Caco-2 (cell line): Measurements from ENCODE around the gene C11orf24. TPM values are rescaled to one million over a fixed set of nuclear protein-coding genes. Genes with fewer than 3 reads are reported as not detected.

Experiments used
- BruUV-seq: library from RNA; stranded (reverse); fragments of 400-500 nt; replicated peaks from 2 replicates; lab custom pipeline; 2021; lab: Mats Ljungman, UMichigan
- CTCF ChIA-PET: fragments of 300-600 bp; sonication (Branson Sonifier 250); formaldehyde crosslinking; loops from one replicate; lab custom pipeline; 2022; ENCODE audit warnings: antibody characterized with exemption; lab: Charles Lee
- POLR2A ChIA-PET: fragments of 300-600 bp; sonication (Branson Sonifier 250); formaldehyde crosslinking; loops from one replicate; lab custom pipeline; 2022; ENCODE audit warnings: antibody characterized with exemption; lab: Charles Lee
- DNase-seq, 2 experiments: peaks; one replicate each; pipeline versions ENCODE4 v3.0.0 to v3.0.0-alpha.2; 2020 to 2022
- H3K27me3 ChIP-seq: replicated peaks from 2 replicates; pipeline ENCODE4 v1.6.0; 2011; ENCODE audit warnings: low read length; ENCODE audit not compliant: control insufficient read depth, insufficient read depth
- H3K36me3 ChIP-seq: 2 replicates; pipeline ENCODE4 v1.5.1; 2011; ENCODE audit warnings: low read length; ENCODE audit not compliant: control insufficient read depth, insufficient read depth
- H3K4me1 ChIP-seq: fragments of 250-450 bp; sonication (Bioruptor Pico); 2 replicates; pipeline ENCODE4 v1.5.1; 2020; ENCODE audit warnings: mild to moderate bottlenecking
- H3K4me3 ChIP-seq: 2 replicates; pipeline ENCODE4 v1.5.1; 2011; ENCODE audit warnings: low read depth, mild to moderate bottlenecking, control low read depth, low read length
- H3K9me3 ChIP-seq: fragments of 250-450 bp; sonication (Bioruptor Pico); 2 replicates; pipeline ENCODE4 v1.5.1; 2020; ENCODE audit warnings: mild to moderate bottlenecking, moderate library complexity
- H3K27ac Mint-ChIP-seq: one replicate; pipeline ENCODE4 v1.8.0; 2022; ENCODE audit warnings: mixed read lengths; ENCODE audit not compliant: unreplicated experiment
- H3K27me3 Mint-ChIP-seq: one replicate; pipeline ENCODE4 v1.8.0; 2022; ENCODE audit warnings: mixed read lengths; ENCODE audit not compliant: insufficient read depth, unreplicated experiment
- H3K36me3 Mint-ChIP-seq: one replicate; pipeline ENCODE4 v1.8.0; 2022; ENCODE audit warnings: mild to moderate bottlenecking, mixed read lengths; ENCODE audit not compliant: insufficient read depth, unreplicated experiment
- H3K4me1 Mint-ChIP-seq: one replicate; pipeline ENCODE4 v1.8.0; 2022; ENCODE audit warnings: low read depth, mixed read lengths; ENCODE audit not compliant: unreplicated experiment
- H3K4me3 Mint-ChIP-seq: one replicate; pipeline ENCODE4 v1.8.0; 2022; ENCODE audit warnings: mild to moderate bottlenecking, moderate library complexity, mixed read lengths; ENCODE audit not compliant: unreplicated experiment
- H3K9me3 Mint-ChIP-seq: one replicate; pipeline ENCODE4 v1.8.0; 2022; ENCODE audit warnings: mixed read lengths; ENCODE audit not compliant: unreplicated experiment
- intact Hi-C: fragments of 100-400 bp; cut with micrococcal nuclease; formaldehyde crosslinking; loops from one replicate; pipeline ENCODE4 v1.10.0; 2022; ENCODE audit not compliant: unreplicated experiment
- total RNA-seq: library from RNA; stranded (reverse); gene quantifications from 2 replicates; pipeline ENCODE4 v1.2.3, GENCODE V29; 2022
- TF ChIP-seq, protein P1 (sequence below), 2 experiments: fragments of 200-600 bp in 1 of 2; IDR thresholded peaks; 1 replicate in 1 of 2; 2 replicates in 1 of 2; pipeline versions ENCODE4 v1.5.1 to v1.8.0; 2011 to 2022; ENCODE audit warnings: antibody characterized with exemption in 1 of 2, control low read depth in 1 of 2, inconsistent platforms in 1 of 2, low read depth in 1 of 2, low read length in 1 of 2, mild to moderate bottlenecking in 1 of 2, moderate library complexity in 1 of 2; ENCODE audit not compliant: insufficient read depth in 1 of 2, severe bottlenecking in 1 of 2, unreplicated experiment in 1 of 2

Gene C11orf24
- total RNA-seq, 1 experiment from 2014 or later = 79.8 TPM

DNA sequence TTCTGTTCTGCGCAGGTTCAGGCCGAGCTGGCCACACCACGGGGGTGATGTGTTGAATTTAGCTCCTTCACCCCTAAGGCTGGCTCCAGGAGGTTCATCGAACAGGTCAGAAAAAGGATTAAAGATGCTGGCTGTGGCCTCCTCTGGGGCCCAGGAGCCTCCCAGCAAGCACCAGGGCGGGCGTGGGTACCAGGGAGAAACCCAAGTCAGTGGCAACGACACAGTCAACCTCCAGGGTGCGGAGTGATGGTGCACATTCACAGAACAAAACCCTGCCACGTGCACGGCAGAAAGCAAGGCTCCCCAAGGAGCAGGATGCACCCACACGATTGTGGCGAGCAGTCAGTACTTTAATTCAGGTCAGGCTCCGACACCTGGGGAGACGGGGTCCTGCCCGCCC is 10.8 kb downstream of the C11orf24 start:
- peaks cover 21% of the 10 kb centered on the region for H3K4me1 ChIP-seq
- peaks cover 9% of the 10 kb centered on the region; the same call in 1 of the 2 replicates for H3K36me3 ChIP-seq
- H3K9me3 Mint-ChIP-seq = peaks cover 7% of the 10 kb centered on the region
- H3K27me3 Mint-ChIP-seq = no peaks in the 10 kb centered on the region
- ChIA-PET CTCF (interaction anchor here (5.0 kb wide), 1 partner anchor 36 kb away, joined by 100 read pairs; no protein-coding TSS in a partner anchor), POLR2A (no interaction called here)
- BruUV-seq = no TSS peak
- DNase-seq = peak in 1 of 2 experiments; percentile 40
- H3K27ac Mint-ChIP-seq = no peak overlapping the region
- peaks cover 19% of the 10 kb centered on the region for H3K4me1 Mint-ChIP-seq
- intact Hi-C loops = no loop called here
- no peak overlapping the region for H3K4me3 ChIP-seq
- peaks cover 54% of the 10 kb centered on the region for H3K36me3 Mint-ChIP-seq
- no peak overlapping the region for H3K4me3 Mint-ChIP-seq
- no peaks in the 10 kb centered on the region for H3K27me3 ChIP-seq
- TF ChIP-seq, protein P1, sequence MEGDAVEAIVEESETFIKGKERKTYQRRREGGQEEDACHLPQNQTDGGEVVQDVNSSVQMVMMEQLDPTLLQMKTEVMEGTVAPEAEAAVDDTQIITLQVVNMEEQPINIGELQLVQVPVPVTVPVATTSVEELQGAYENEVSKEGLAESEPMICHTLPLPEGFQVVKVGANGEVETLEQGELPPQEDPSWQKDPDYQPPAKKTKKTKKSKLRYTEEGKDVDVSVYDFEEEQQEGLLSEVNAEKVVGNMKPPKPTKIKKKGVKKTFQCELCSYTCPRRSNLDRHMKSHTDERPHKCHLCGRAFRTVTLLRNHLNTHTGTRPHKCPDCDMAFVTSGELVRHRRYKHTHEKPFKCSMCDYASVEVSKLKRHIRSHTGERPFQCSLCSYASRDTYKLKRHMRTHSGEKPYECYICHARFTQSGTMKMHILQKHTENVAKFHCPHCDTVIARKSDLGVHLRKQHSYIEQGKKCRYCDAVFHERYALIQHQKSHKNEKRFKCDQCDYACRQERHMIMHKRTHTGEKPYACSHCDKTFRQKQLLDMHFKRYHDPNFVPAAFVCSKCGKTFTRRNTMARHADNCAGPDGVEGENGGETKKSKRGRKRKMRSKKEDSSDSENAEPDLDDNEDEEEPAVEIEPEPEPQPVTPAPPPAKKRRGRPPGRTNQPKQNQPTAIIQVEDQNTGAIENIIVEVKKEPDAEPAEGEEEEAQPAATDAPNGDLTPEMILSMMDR (IDR thresholded peaks at IDR 0.05; ENCODE audit: insufficient read depth in 1 of 2, low read depth in 1 of 2, low read length in 1 of 2, severe bottlenecking in 1 of 2, unreplicated experiment in 1 of 2) = no peak
- no peaks in the 10 kb centered on the region for H3K9me3 ChIP-seq

DNA sequence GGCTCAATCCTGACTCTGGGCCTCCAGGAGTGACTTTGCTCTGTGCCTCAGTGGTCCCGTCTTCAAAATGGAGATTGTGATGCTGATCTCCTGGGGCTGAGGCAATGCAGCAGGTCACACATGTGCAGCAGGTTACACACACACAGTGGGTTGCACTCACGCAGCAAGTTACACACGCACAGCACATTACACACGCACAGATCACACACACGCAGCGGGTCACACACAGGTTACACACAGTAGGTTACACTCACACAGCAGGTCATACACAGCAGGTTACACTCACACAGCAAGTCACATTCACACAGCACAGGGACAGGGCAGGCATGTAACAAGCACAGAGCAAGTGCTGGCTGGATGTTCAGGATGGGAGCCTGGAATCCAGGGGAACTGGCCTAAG is 11.3 kb downstream of the C11orf24 start:
- H3K27ac Mint-ChIP-seq = peak overlapping the region; percentile 3
- no peak for DNase-seq
- peaks cover 22% of the 10 kb centered on the region for H3K4me1 Mint-ChIP-seq
- Histone ChIP-seq H3K9me3 (no peaks in the 10 kb centered on the region), H3K36me3 (peaks cover 9% of the 10 kb centered on the region; the same call in 1 of the 2 replicates), H3K4me3 (no peak overlapping the region), H3K4me1 (peaks cover 23% of the 10 kb centered on the region), H3K27me3 (no peaks in the 10 kb centered on the region)
- H3K36me3 Mint-ChIP-seq = peaks cover 50% of the 10 kb centered on the region
- TF ChIP-seq, protein P1 (IDR thresholded peaks at IDR 0.05; ENCODE audit: insufficient read depth in 1 of 2, low read depth in 1 of 2, low read length in 1 of 2, severe bottlenecking in 1 of 2, unreplicated experiment in 1 of 2) = no peak
- ChIA-PET POLR2A (interaction anchor here (0.6 to 0.7 kb wide), 2 partner anchors 79 to 200 kb away, joined by 3 to 4 read pairs; partner anchors contain the start of gene PPP6R3), CTCF (interaction anchor here (0.6 to 5.0 kb wide), 2 partner anchors 21 to 37 kb away, joined by 5 to 100 read pairs; no protein-coding TSS in a partner anchor)
- H3K4me3 Mint-ChIP-seq = no peak overlapping the region
- BruUV-seq = no TSS peak
- peaks cover 7% of the 10 kb centered on the region for H3K9me3 Mint-ChIP-seq
- H3K27me3 Mint-ChIP-seq = no peaks in the 10 kb centered on the region
- intact Hi-C loops = no loop called here

DNA sequence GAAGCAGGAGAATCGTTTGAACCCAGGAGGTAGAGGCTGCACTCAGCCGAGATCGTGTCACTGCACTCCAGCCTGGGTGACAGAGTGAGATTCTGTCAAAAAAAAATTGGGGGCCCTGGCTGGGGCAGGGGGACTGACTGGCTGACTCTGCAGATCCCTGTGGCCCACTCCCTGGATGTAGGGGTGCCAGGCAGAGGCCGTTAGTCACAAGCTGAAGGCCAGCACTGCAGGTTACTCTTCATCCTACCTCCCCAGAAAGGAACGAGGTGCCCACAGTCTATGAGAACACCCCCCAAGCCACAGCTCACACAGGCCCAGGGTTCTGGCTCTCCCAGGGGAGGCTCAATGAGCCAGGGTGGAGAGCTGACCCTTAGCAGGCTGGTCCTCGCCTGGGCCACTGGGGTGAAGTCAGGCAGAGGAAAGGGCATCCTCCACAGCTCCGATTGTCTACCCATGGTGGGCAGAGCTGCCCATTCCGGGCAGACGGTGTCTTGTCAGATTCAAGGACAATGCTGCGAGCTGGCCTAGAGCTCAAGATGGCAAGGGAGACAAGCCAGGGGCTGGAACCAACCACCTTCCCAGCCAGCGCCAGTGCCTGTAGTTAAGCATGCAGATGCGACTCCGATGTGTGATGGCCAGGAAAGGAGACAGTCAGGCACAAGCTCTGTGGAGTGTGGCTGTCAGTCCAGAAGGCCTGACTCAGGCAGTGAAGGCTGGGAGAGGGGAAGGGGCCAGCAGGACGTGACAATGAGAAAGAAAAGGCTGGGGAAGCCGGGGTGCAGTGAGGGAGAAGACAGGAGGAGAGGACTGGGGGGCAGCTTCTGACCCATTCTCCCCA is 12.4 kb downstream of the C11orf24 start:
- Mint-ChIP-seq H3K9me3 (no peaks in the 10 kb centered on the region), H3K27ac (peak overlapping the region; percentile 56), H3K4me3 (no peak overlapping the region), H3K4me1 (peaks cover 22% of the 10 kb centered on the region), H3K36me3 (peaks cover 42% of the 10 kb centered on the region), H3K27me3 (no peaks in the 10 kb centered on the region)
- no peak overlapping the region for H3K4me3 ChIP-seq
- intact Hi-C loops = no loop called here
- peaks cover 6% of the 10 kb centered on the region; the same call in 1 of the 2 replicates for H3K36me3 ChIP-seq
- H3K27me3 ChIP-seq = no peaks in the 10 kb centered on the region
- H3K9me3 ChIP-seq = no peaks in the 10 kb centered on the region
- no TSS peak for BruUV-seq
- ChIA-PET POLR2A (interaction anchor here (0.6 to 0.7 kb wide), 2 partner anchors 80 to 201 kb away, joined by 3 to 4 read pairs; partner anchors contain the start of gene PPP6R3), CTCF (interaction anchor here (1.1 to 5.0 kb wide), 2 partner anchors 33 to 38 kb away, joined by 3 to 100 read pairs; no protein-coding TSS in a partner anchor)
- H3K4me1 ChIP-seq = peaks cover 23% of the 10 kb centered on the region
- no peak for DNase-seq
- TF ChIP-seq, protein P1 (IDR thresholded peaks at IDR 0.05; ENCODE audit: insufficient read depth in 1 of 2, low read depth in 1 of 2, low read length in 1 of 2, severe bottlenecking in 1 of 2, unreplicated experiment in 1 of 2) = no peak
